Activated T-cell treated with anti-CD3 and anti-CD28 coated beads for 48 hours (primary cell): ENCODE data around the gene NAV2.

Experiments
- DNase-seq: peaks from one replicate; pipeline ENCODE4 v3.0.0-alpha.2; 2020; ENCODE audit warnings: low read depth

NAV2 gene

GRCh38 chr11:19714387-19715363 is 2.0 kb downstream of the NAV2 start:
- no peak for DNase-seq

GRCh38 chr11:19715373-19715772 is 2.7 kb downstream of the NAV2 start:
- DNase-seq: no peak

GRCh38 chr11:19718051-19718450 is 5.4 kb downstream of the NAV2 start:
- DNase-seq: no peak

- no peak for DNase-seq
These were observed 6.3 kb downstream of the NAV2 start for GRCh38 chr11:19718951-19719350.

GRCh38 chr11:19719960-19720359 is 7.3 kb downstream of the NAV2 start:
- DNase-seq: no peak

GRCh38 chr11:19721176-19721575 is 8.5 kb downstream of the NAV2 start:
- DNase-seq: no peak

- DNase-seq: no peak
These were observed 10.1 kb downstream of the NAV2 start for GRCh38 chr11:19722702-19723101.

GRCh38 chr11:19723572-19724342 is 11.1 kb downstream of the NAV2 start:
- no peak for DNase-seq

- DNase-seq: no peak
These were observed 12.1 kb downstream of the NAV2 start for GRCh38 chr11:19724765-19725164.

GRCh38 chr11:19725379-19726079 is 12.9 kb downstream of the NAV2 start:
- no peak for DNase-seq

GRCh38 chr11:19727246-19727645 is 14.6 kb downstream of the NAV2 start:
- no peak for DNase-seq

GRCh38 chr11:19728436-19728835 is 15.8 kb downstream of the NAV2 start:
- no peak for DNase-seq

- DNase-seq: no peak
These were observed 16.5 kb downstream of the NAV2 start for GRCh38 chr11:19729141-19729540.

- no peak for DNase-seq
These were observed 17.7 kb downstream of the NAV2 start for GRCh38 chr11:19730373-19730772.

- DNase-seq: no peak
These were observed 21.5 kb downstream of the NAV2 start for GRCh38 chr11:19734171-19734570.

GRCh38 chr11:19735157-19735908 is 22.7 kb downstream of the NAV2 start:
- DNase-seq: no peak

GRCh38 chr11:19735909-19736498 is 23.4 kb downstream of the NAV2 start:
- DNase-seq: no peak

- no peak for DNase-seq
These were observed 24.2 kb downstream of the NAV2 start for GRCh38 chr11:19736831-19737230.

GRCh38 chr11:19737575-19737974 is 24.9 kb downstream of the NAV2 start:
- no peak for DNase-seq

GRCh38 chr11:19738124-19738523 is 25.5 kb downstream of the NAV2 start:
- DNase-seq: no peak

- no peak for DNase-seq
These were observed 27.2 kb downstream of the NAV2 start for GRCh38 chr11:19739872-19740271.
